GM12878 (cell line): ENCODE measurements around the gene GRN. TPM values are rescaled to one million over a fixed set of nuclear protein-coding genes. Genes with fewer than 3 reads are reported as not detected.
A peak's percentile ranks its signal among the peaks of the same experiment; 100 is the strongest.
"Not testable (repeated sequence)": the region's sequence is repeated elsewhere in the genome, so short reads cannot be mapped to it uniquely, and the experiment has no call there.

ENCODE experiments used
- ATAC-seq: fragments of 200-7000 bp; cut with Tn5 transposase; 3 replicates; pipeline ENCODE4 v1.9.1; 2020; ENCODE audit warnings: mild to moderate bottlenecking, moderate library complexity
- BruUV-seq: library from RNA; stranded (reverse); fragments of 400-500 nt; replicated peaks from 2 replicates; lab custom pipeline; 2021; lab: Mats Ljungman, UMichigan
- CTCF ChIA-PET: fragments of 300-600 bp; sonication (Branson Sonifier 250); formaldehyde crosslinking; extraction: SDS; loops from one replicate; lab custom pipeline; 2021; ENCODE audit warnings: inconsistent platforms; lab: Yijun Ruan, JAX
- POLR2A ChIA-PET: fragments of 350-600 bp; formaldehyde crosslinking; extraction: SDS; loops from one replicate; lab custom pipeline; 2021; ENCODE audit warnings: inconsistent platforms; lab: Charles Lee
- RAD21 ChIA-PET: fragments of 300-600 bp; sonication (Branson Sonifier 250); formaldehyde crosslinking; loops from one replicate; lab custom pipeline; 2023; ENCODE audit warnings: antibody characterized with exemption; ENCODE audit not compliant: unreplicated experiment; lab: Charles Lee
- SMC1A ChIA-PET: fragments of 300-600 bp; sonication (Branson Sonifier 250); formaldehyde crosslinking; loops from one replicate; lab custom pipeline; 2023; ENCODE audit not compliant: unreplicated experiment, uncharacterized antibody; lab: Charles Lee
- DNase-seq: peaks from one replicate; pipeline ENCODE4 v3.0.0-alpha.2; 2011; ENCODE audit warnings: low read depth, low spot score
- FAIRE-seq: peaks from 3 replicates; lab custom pipeline; 2011; peaks lifted over from hg19 to GRCh38; lab: Jason Lieb, UNC
- H2AFZ ChIP-seq: 2 replicates; pipeline ENCODE4 v1.6.0; 2011; ENCODE audit warnings: low read depth, low read length, control low read depth; ENCODE audit not compliant: control insufficient read depth
- H3K27ac ChIP-seq: 2 replicates; pipeline ENCODE4 v1.5.1; 2011; ENCODE audit warnings: control low read depth; ENCODE audit not compliant: control insufficient read depth, insufficient read depth
- H3K27me3 ChIP-seq, 2 experiments: replicated peaks in 1 of 2; 2 replicates each; pipeline versions ENCODE4 v1.6.0 to v1.6.1; 2011; ENCODE audit warnings: low read length in 1 of 2; ENCODE audit not compliant: control insufficient read depth in 2 of 2, insufficient read depth in 2 of 2
- H3K36me3 ChIP-seq, 2 experiments: 2 replicates each; pipeline ENCODE4 v1.5.1; 2011; ENCODE audit warnings: low read length in 1 of 2; ENCODE audit not compliant: control insufficient read depth in 2 of 2, insufficient read depth in 2 of 2
- H3K4me1 ChIP-seq: 2 replicates; pipeline ENCODE4 v1.6.1; 2011; ENCODE audit warnings: mild to moderate bottlenecking, low read length, moderate library complexity, mixed read lengths; ENCODE audit not compliant: control insufficient read depth, insufficient read depth
- H3K4me2 ChIP-seq: 2 replicates; pipeline ENCODE4 v1.6.0; 2011; ENCODE audit warnings: control low read depth; ENCODE audit not compliant: control insufficient read depth, insufficient read depth
- H3K4me3 ChIP-seq: fragments of 200-600 bp; sonication (generic); 2 replicates; pipeline ENCODE4 v1.5.1; 2016
- H3K79me2 ChIP-seq: 2 replicates; pipeline ENCODE4 v1.6.0; 2011; ENCODE audit warnings: low read length; ENCODE audit not compliant: control insufficient read depth, insufficient read depth
- H3K9ac ChIP-seq: 2 replicates; pipeline ENCODE4 v1.8.0; 2011; ENCODE audit warnings: low read length, control low read depth, mixed read lengths; ENCODE audit not compliant: control insufficient read depth, insufficient read depth
- H3K9me3 ChIP-seq: replicated peaks from 3 replicates; pipeline ENCODE4 v1.5.1; 2011; ENCODE audit warnings: mild to moderate bottlenecking, low read length; ENCODE audit not compliant: control insufficient read depth, insufficient read depth
- H4K20me1 ChIP-seq: 2 replicates; pipeline ENCODE4 v1.6.0; 2011; ENCODE audit not compliant: control insufficient read depth, insufficient read depth
- CBX5 ChIP-seq: sonication (generic); IDR thresholded peaks from 2 replicates; pipeline ENCODE4 v1.6.1; 2016; ENCODE audit warnings: low read depth, moderate library complexity, mild to moderate bottlenecking, inconsistent platforms
- FOXK2 ChIP-seq: fragments of 450-650 bp; IDR thresholded peaks from 2 replicates; pipeline ENCODE4 v1.6.1; 2017; ENCODE audit warnings: mild to moderate bottlenecking, moderate library complexity
- HDAC6 ChIP-seq: fragments of 200-600 bp; sonication (generic); IDR thresholded peaks from one replicate; pipeline ENCODE4 v1.8.0; 2017; ENCODE audit warnings: antibody characterized with exemption; ENCODE audit not compliant: unreplicated experiment
- HDGF ChIP-seq: fragments of 450-650 bp; IDR thresholded peaks from 2 replicates; pipeline ENCODE4 v1.6.1; 2016; ENCODE audit warnings: antibody characterized with exemption
- MEF2B ChIP-seq: fragments of 450-650 bp; IDR thresholded peaks from 2 replicates; pipeline ENCODE4 v1.6.1; 2018; ENCODE audit warnings: mild to moderate bottlenecking, moderate library complexity; ENCODE audit not compliant: partially characterized antibody, poor library complexity, severe bottlenecking
- NFIC ChIP-seq: IDR thresholded peaks from 2 replicates; pipeline ENCODE4 v1.6.1; 2012; ENCODE audit warnings: low read depth, mild to moderate bottlenecking, inconsistent platforms, low read length, moderate library complexity
- NFYB ChIP-seq: IDR thresholded peaks from 2 replicates; pipeline ENCODE4 v1.6.1; 2011; ENCODE audit warnings: low read depth, mild to moderate bottlenecking, low read length, improper control_type of control experiment, moderate library complexity; ENCODE audit not compliant: insufficient read depth
- RBBP5 ChIP-seq: fragments of 200-600 bp; sonication (generic); conservative IDR thresholded peaks from 2 replicates; pipeline ENCODE4 v1.6.1; 2016
- ZSCAN29 ChIP-seq: fragments of 450-650 bp; IDR thresholded peaks from 2 replicates; pipeline ENCODE4 v1.6.1; 2017; ENCODE audit warnings: mild to moderate bottlenecking, moderate library complexity
- WGBS: methylation state at CpG from one replicate; pipeline ENCODE4 v1.1.6; 2016; ENCODE audit warnings: low lambda C conversion rate; ENCODE audit not compliant: insufficient replicate concordance, insufficient coverage; ENCODE audit errors: missing lambda C conversion rate; 5-methylcytosine and 5-hydroxymethylcytosine counted together
- in situ Hi-C: fragments of 300-500 bp; cut with MboI; formaldehyde crosslinking; loops from 9 replicates; pipeline ENCODE4 v1.14.3; 2018; ENCODE audit warnings: mixed read lengths
- intact Hi-C: fragments of 100-400 bp; cut with micrococcal nuclease; formaldehyde crosslinking; loops from one replicate; pipeline ENCODE4 v1.14.2; 2022; ENCODE audit not compliant: unreplicated experiment
- polyA plus RNA-seq, 11 experiments: library from polyadenylated mRNA; depleted of rRNA in 4 of 11; unstranded in 6 of 11; stranded (reverse) in 5 of 11; fragments of >200 nt; fragmentation: Nextera tagmentation in 4 of 11; fragmentation: Illumina TruSeq in 1 of 11; extraction: Ambion mirVana in 4 of 11; extraction: Trizol in 1 of 11; gene quantifications; 1 replicate in 1 of 11; 2 replicates in 10 of 11; pipeline versions ENCODE4 v1.2.1 to v1.2.3, GENCODE V29; 2011 to 2016; ENCODE audit warnings: inconsistent platforms in 2 of 11, missing spikeins in 2 of 11, low read depth in 1 of 11
- total RNA-seq, 4 experiments: library from RNA; depleted of rRNA in 3 of 4; stranded (reverse); fragments of >200 nt in 3 of 4; fragmentation: Illumina TruSeq in 1 of 4; extraction: Trizol in 1 of 4; gene quantifications; 2 replicates each; pipeline versions ENCODE4 v1.2.1 to v1.2.3, GENCODE V29; 2013 to 2021
- TF ChIP-seq, protein P1 (sequence below): fragments of 450-650 bp; IDR thresholded peaks from 2 replicates; pipeline ENCODE4 v1.6.1; 2017; ENCODE audit warnings: mild to moderate bottlenecking, low read depth, inconsistent platforms; ENCODE audit not compliant: poor library complexity, severe bottlenecking

Gene GRN
- total and polyA plus RNA-seq, 10 of the 15 experiments (the other 5 are each of a cell fraction or from before 2014, with no cell fraction given): 22.3 to 389 (median 139) TPM

- H3K79me2 ChIP-seq, H3K27me3 ChIP-seq, H2AFZ ChIP-seq, DNase-seq, H3K36me3 ChIP-seq, H3K27ac ChIP-seq, H3K4me3 ChIP-seq, RAD21 ChIA-PET, ATAC-seq, H3K4me2 ChIP-seq, intact Hi-C loops, H3K9me3 ChIP-seq, H3K4me1 ChIP-seq, H3K9ac ChIP-seq, H4K20me1 ChIP-seq, POLR2A ChIA-PET, FAIRE-seq, in situ Hi-C loops, BruUV-seq: not testable (repeated sequence)
- WGBS: 12% methylated on average over 17 of the region's 17 CpGs
- ChIA-PET SMC1A (interaction anchor here (1.3 kb wide), 1 partner anchor 154 kb away, joined by 3 read pairs; no protein-coding TSS in a partner anchor), CTCF (interaction anchor here (1.0 kb wide), 1 partner anchor 491 kb away, joined by 3 read pairs; no protein-coding TSS in a partner anchor)
- peak; percentile 41; the same call in 1 of the 2 replicates for TF ChIP-seq NFYB
Measured at GRCh38 chr17:44369414-44370023, 24.4 kb downstream of the GRN start.

- FAIRE-seq (no peak), ATAC-seq (no peak), DNase-seq (no peak)
- peaks cover 9% of the 10 kb centered on the region for H3K4me1 ChIP-seq
- no peak overlapping the region for H2AFZ ChIP-seq
- no peaks in the 10 kb centered on the region; the same call in 2 of the 3 replicates for H3K9me3 ChIP-seq
- ChIA-PET CTCF (interaction anchor here (1.2 kb wide), 1 partner anchor 9 kb away, joined by 3 read pairs; the partner anchor contains the start of gene FAM171A2), SMC1A (no interaction called here), POLR2A (no interaction called here), RAD21 (no interaction called here)
- H3K4me3 ChIP-seq: no peak overlapping the region
- no peak overlapping the region for H3K9ac ChIP-seq
- WGBS: 65% methylated on average over 10 of the region's 10 CpGs
- no TSS peak for BruUV-seq
- no peaks in the 10 kb centered on the region for H4K20me1 ChIP-seq
- intact Hi-C loops: no loop called here
- in situ Hi-C loops: no loop called here
- no peak overlapping the region for H3K4me2 ChIP-seq
- no peak overlapping the region for H3K27ac ChIP-seq
- no peaks in the 10 kb centered on the region for H3K79me2 ChIP-seq
- H3K27me3 ChIP-seq: no peaks in the 10 kb centered on the region; a peak in 2 of 4 replicates
- H3K36me3 ChIP-seq: no peaks in the 10 kb centered on the region
- TF ChIP-seq NFIC: no peak
- TF ChIP-seq ZSCAN29: no peak
- TF ChIP-seq RBBP5: no peak
- no peak for TF ChIP-seq CBX5
- TF ChIP-seq, protein P1, sequence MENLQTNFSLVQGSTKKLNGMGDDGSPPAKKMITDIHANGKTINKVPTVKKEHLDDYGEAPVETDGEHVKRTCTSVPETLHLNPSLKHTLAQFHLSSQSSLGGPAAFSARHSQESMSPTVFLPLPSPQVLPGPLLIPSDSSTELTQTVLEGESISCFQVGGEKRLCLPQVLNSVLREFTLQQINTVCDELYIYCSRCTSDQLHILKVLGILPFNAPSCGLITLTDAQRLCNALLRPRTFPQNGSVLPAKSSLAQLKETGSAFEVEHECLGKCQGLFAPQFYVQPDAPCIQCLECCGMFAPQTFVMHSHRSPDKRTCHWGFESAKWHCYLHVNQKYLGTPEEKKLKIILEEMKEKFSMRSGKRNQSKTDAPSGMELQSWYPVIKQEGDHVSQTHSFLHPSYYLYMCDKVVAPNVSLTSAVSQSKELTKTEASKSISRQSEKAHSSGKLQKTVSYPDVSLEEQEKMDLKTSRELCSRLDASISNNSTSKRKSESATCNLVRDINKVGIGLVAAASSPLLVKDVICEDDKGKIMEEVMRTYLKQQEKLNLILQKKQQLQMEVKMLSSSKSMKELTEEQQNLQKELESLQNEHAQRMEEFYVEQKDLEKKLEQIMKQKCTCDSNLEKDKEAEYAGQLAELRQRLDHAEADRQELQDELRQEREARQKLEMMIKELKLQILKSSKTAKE: no peak
- no peak for TF ChIP-seq MEF2B
- no peak for TF ChIP-seq FOXK2
- TF ChIP-seq HDGF: no peak
- no peak for TF ChIP-seq HDAC6
Measured at GRCh38 chr17:44372036-44372435, 26.9 kb downstream of the GRN start.
